SU-DHL-6 (cell line): ENCODE results near the gene ADD3.
A peak's percentile ranks its signal among the peaks of the same experiment; 100 is the strongest.

Experiments
- H2AFZ ChIP-seq: fragments of 200-600 bp; sonication (generic); 2 replicates; pipeline ENCODE4 v1.6.1; 2014; ENCODE audit warnings: low read depth, mild to moderate bottlenecking, moderate library complexity, mixed read lengths, antibody characterized with exemption, low read length; ENCODE audit not compliant: severe bottlenecking
- H3F3A ChIP-seq: fragments of 200-600 bp; shearing (Covaris generic); 2 replicates; pipeline ENCODE4 v1.6.0; 2016; ENCODE audit warnings: antibody characterized with exemption, mild to moderate bottlenecking; ENCODE audit not compliant: insufficient read depth
- H3K27ac ChIP-seq: fragments of 200-600 bp; sonication (generic); 2 replicates; pipeline ENCODE4 v1.5.1; 2016; ENCODE audit warnings: low read depth, mild to moderate bottlenecking, low read length, moderate library complexity, mixed read lengths
- H3K27me3 ChIP-seq: fragments of 200-600 bp; sonication (generic), shearing (Covaris generic); 2 replicates; pipeline ENCODE4 v1.6.0; 2014; ENCODE audit warnings: mild to moderate bottlenecking, low read length
- H3K36me3 ChIP-seq: fragments of 200-600 bp; sonication (generic); 2 replicates; pipeline ENCODE4 v1.6.1; 2014; ENCODE audit warnings: mild to moderate bottlenecking, low read length, mixed read lengths
- H3K4me2 ChIP-seq: fragments of 300-600, 200-600 bp; shearing (Covaris generic), sonication (generic); 2 replicates; pipeline ENCODE4 v1.6.0; 2014; ENCODE audit warnings: low read length, low read depth, mild to moderate bottlenecking; ENCODE audit not compliant: poor library complexity, severe bottlenecking
- H3K4me3 ChIP-seq: fragments of 200-600 bp; sonication (generic); 2 replicates; pipeline ENCODE4 v1.5.1; 2014; ENCODE audit warnings: antibody characterized with exemption, low read length, mild to moderate bottlenecking, mixed read lengths; ENCODE audit not compliant: insufficient read depth, poor library complexity, severe bottlenecking
- H3K79me2 ChIP-seq: fragments of 200-600 bp; sonication (generic); 2 replicates; pipeline ENCODE4 v1.6.1; 2014; ENCODE audit warnings: mild to moderate bottlenecking, low read length, moderate library complexity; ENCODE audit not compliant: insufficient read depth
- H3K9ac ChIP-seq: fragments of 200-600 bp; sonication (generic); 2 replicates; pipeline ENCODE4 v1.7.0; 2014; ENCODE audit warnings: mild to moderate bottlenecking, low read length
- H3K9me2 ChIP-seq: fragments of 200-600 bp; sonication (generic); replicated peaks from 2 replicates; pipeline ENCODE4 v1.6.1; 2014; ENCODE audit warnings: low read length; ENCODE audit not compliant: insufficient read depth
- H3K9me3 ChIP-seq: fragments of 200-600 bp; sonication (generic); 2 replicates; pipeline ENCODE4 v1.6.1; 2014; ENCODE audit warnings: low read length, mixed read lengths; ENCODE audit not compliant: insufficient read depth
- H4K20me1 ChIP-seq: fragments of 200-600 bp; sonication (generic); 2 replicates; pipeline ENCODE4 v1.6.1; 2014; ENCODE audit warnings: low read depth, mild to moderate bottlenecking, antibody characterized with exemption, low read length, moderate library complexity, mixed read lengths
- EZH2phosphoT487 ChIP-seq: fragments of 200-600 bp; sonication (generic), shearing (Covaris generic); conservative IDR thresholded peaks from 2 replicates; pipeline ENCODE4 v1.6.1; 2018; ENCODE audit warnings: mild to moderate bottlenecking, antibody characterized with exemption, low read length, moderate library complexity, mixed read lengths
- TF ChIP-seq, protein P1 (sequence below): fragments of 200-600 bp; sonication (generic); IDR thresholded peaks from one replicate; pipeline ENCODE4 v1.5.1; 2017; ENCODE audit warnings: antibody characterized with exemption, mild to moderate bottlenecking, low read length, moderate library complexity; ENCODE audit not compliant: insufficient read depth, poor library complexity, severe bottlenecking

ADD3 gene

DNA sequence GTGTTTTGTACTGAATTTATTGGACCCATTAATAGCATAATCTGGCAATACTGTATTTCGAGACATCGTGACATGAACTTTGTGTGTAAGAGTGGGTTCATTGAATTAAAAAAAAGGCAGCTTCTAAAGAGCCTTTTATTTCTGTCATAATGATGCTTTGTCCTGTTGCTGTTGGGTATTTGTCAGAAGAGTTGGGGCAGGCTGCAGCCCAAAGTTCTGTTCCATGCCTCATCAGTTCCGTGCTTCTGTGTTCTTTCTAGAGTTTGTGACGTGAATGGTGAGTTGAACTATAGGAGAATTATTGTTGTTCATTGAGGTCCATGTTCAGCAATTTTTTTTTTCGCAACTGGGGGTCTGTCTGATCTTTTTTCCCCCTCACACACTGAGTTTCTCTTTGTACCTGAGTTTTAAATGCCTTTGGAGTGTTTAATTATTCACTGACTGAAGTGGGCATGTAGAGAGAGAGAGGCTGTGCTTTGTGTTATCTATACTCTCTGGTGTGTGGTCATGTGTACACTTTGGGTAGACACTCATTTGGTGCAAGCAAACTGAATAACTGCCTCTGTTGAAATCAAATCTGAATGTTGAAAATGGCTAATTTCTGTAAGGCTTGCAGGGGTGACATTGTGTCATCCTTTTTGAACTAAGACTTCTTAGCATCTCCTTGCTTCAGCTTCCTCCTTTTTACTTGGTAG, 69.8 kb downstream of the ADD3 start:
- Histone ChIP-seq H3F3A (peaks cover 28% of the 10 kb centered on the region), H3K27me3 (no peaks in the 10 kb centered on the region), H2AFZ (no peak overlapping the region), H3K9me2 (no peaks in the 10 kb centered on the region), H3K36me3 (no peaks in the 10 kb centered on the region), H4K20me1 (no peaks in the 10 kb centered on the region), H3K27ac (peak overlapping the region; percentile 87), H3K4me2 (peak overlapping the region; percentile 79), H3K4me3 (peak overlapping the region; percentile 37), H3K79me2 (peaks cover 95% of the 10 kb centered on the region), H3K9ac (peak overlapping the region; percentile 43), H3K9me3 (no peaks in the 10 kb centered on the region)
- TF ChIP-seq, protein P1, sequence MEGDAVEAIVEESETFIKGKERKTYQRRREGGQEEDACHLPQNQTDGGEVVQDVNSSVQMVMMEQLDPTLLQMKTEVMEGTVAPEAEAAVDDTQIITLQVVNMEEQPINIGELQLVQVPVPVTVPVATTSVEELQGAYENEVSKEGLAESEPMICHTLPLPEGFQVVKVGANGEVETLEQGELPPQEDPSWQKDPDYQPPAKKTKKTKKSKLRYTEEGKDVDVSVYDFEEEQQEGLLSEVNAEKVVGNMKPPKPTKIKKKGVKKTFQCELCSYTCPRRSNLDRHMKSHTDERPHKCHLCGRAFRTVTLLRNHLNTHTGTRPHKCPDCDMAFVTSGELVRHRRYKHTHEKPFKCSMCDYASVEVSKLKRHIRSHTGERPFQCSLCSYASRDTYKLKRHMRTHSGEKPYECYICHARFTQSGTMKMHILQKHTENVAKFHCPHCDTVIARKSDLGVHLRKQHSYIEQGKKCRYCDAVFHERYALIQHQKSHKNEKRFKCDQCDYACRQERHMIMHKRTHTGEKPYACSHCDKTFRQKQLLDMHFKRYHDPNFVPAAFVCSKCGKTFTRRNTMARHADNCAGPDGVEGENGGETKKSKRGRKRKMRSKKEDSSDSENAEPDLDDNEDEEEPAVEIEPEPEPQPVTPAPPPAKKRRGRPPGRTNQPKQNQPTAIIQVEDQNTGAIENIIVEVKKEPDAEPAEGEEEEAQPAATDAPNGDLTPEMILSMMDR, result no peak
- no peak for TF ChIP-seq EZH2phosphoT487

DNA sequence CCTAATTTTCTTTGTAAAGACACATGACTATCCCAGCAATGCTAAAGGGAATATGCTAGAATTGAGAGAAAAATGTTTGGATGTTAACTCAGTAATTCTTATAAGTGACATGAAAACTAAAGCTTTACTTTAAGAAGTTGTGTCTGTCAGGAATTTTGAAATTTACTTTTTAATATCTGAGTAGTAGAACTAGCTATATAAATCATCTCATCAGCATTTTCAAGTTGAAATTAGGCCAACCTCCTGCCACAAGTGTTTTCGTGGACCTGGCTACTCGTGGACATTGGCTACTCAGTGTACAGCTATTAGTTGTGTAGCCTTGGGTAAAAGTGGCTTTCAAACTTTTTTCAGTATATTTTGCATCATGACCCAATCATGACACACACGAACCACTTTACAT, 70.5 kb downstream of the ADD3 start:
- no peaks in the 10 kb centered on the region for H4K20me1 ChIP-seq
- H3F3A ChIP-seq, result peaks cover 25% of the 10 kb centered on the region
- no peak for TF ChIP-seq EZH2phosphoT487
- TF ChIP-seq, protein P1, result no peak
- no peaks in the 10 kb centered on the region for H3K27me3 ChIP-seq
- H3K9ac ChIP-seq, result peak overlapping the region; percentile 43
- peak overlapping the region; percentile 87 for H3K27ac ChIP-seq
- H3K4me2 ChIP-seq, result peak overlapping the region; percentile 79
- no peaks in the 10 kb centered on the region for H3K9me3 ChIP-seq
- no peak overlapping the region for H2AFZ ChIP-seq
- H3K4me3 ChIP-seq, result no peak overlapping the region
- H3K79me2 ChIP-seq, result peaks cover 97% of the 10 kb centered on the region
- no peaks in the 10 kb centered on the region for H3K36me3 ChIP-seq
- no peaks in the 10 kb centered on the region for H3K9me2 ChIP-seq

DNA sequence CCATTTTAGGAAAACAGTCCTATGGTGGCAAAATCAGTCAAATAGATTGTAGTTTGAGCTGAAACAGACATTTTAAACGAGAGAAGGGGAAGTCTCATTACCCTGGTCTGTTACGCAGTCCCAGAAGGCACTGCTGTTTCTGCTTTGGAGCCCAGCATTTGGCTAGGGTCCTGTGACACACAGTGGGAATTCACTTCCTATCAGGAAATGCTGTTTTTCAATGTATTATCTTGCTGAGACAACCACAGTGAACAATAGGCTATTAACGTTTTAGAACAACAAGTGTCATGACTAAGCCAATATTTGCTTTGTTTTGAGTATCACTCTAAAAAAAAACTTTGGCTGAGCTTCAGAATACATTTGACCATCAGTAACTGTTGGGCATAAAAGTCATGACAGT, 74.1 kb downstream of the ADD3 start:
- no peak overlapping the region for H3K4me2 ChIP-seq
- TF ChIP-seq EZH2phosphoT487, result no peak
- TF ChIP-seq, protein P1, result no peak
- no peak overlapping the region for H3K4me3 ChIP-seq

More for the DNA sequence above, 74.1 kb downstream of the ADD3 start:
- Histone ChIP-seq H3K36me3 (no peaks in the 10 kb centered on the region), H3K27ac (no peak overlapping the region), H2AFZ (no peak overlapping the region), H3K9me3 (no peaks in the 10 kb centered on the region), H3K27me3 (no peaks in the 10 kb centered on the region), H3K9ac (no peak overlapping the region), H3F3A (peaks cover 10% of the 10 kb centered on the region), H3K79me2 (peaks cover 91% of the 10 kb centered on the region), H4K20me1 (no peaks in the 10 kb centered on the region; the same call in 1 of the 2 replicates), H3K9me2 (no peaks in the 10 kb centered on the region)
